GM18868 (cell line): ENCODE measurements around the gene HDAC9.

Source experiments
- ATAC-seq: cut with Tn5 transposase; IDR thresholded peaks from one replicate; pipeline ENCODE4 v1.9.1; 2021; ENCODE audit warnings: mild to moderate bottlenecking, moderate library complexity; ENCODE audit not compliant: unreplicated experiment

The HDAC9 gene

DNA sequence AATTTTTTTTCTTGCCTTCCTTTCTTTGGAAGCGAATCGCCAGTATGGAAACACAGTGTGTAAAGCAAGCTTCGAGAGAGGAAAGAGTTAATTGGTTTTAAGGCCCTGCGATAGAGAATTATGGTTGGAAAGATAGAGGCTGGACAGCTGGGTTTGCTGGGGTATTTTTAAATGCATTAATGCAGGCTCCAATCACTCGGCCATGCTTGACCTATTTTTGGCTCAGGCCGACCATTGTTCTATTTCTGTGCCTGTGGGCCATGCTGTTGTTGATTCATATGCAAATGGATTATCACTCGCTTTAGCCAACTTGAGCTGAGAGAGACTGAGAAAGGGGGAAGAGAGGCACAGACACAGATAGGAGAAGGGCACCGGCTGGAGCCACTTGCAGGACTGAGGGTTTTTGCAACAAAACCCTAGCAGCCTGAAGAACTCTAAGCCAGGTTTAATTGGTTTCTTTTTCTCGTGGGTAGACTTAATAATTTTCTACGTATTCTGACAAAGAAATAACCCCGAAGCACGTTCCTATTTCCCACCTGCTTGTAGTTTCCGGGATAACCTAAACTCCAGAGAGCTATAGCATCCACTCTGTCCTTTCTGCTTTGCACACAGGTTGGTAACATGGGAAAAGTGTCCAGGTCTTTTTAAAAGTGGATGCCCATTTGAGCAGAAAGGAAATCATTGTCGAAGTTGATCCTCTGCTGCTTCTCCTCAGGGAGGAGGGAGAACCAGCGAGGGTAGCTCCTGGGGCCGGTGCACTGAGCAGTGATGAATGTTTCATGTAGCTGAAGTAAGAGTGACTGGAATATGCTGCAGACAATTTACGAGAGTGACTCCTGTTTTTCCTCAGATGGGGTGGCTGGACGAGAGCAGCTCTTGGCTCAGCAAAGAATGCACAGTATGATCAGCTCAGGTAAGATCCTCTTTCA lies at the start of gene HDAC9:
TSS of gene HDAC9 (plus strand) at position 338 of the 929 bp plus-strand sequence. CDS start at position 892, 554 bp downstream.
- peak; percentile 83 for ATAC-seq

DNA sequence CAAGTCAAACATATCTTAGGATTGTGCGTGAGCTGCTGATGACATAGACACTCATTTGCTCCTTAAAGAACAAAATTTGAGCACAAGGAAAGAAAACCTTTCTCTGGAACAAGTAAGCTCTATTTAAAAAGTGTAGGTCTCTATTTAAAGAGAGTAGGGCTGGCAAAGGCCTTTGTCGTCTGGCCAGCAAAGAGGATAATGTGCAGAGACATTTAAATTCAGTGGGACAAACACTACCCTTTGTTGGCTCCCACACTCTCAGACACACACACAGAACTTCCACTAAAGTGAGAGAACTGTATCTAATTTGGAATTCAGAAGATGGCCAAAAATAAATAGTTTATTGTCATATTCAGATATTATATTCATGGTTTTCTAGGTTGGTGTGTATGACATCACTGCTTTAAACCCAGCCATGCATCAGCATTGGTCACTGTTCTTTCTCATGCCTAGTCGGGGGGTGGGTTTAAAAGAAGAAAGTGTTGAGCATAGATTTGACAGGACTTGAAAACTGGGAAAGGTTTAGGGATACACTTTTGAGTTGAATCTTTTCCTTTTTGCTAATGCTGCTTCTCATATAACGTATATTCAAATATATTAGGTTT lies 49.5 kb upstream of the HDAC9 start:
- ATAC-seq = no peak

DNA sequence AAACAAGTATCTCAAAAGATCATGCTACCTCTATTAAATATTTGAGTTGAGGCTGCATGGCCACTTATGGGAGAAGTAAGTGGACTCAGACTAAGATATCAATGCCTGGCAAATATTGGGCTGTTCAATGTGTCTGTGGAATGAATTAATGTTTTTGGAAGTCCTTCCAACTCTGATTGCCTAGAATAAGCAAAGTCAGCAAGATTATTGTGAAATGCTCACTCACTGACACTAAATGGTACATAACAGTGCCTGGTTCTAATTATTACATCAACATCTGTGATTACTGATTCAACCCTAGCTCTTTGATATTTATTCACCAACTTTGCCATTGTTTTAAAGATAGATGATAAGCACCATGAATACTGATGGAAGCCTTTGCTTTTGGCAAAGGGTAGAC lies 45.5 kb upstream of the HDAC9 start:
- no peak for ATAC-seq

DNA sequence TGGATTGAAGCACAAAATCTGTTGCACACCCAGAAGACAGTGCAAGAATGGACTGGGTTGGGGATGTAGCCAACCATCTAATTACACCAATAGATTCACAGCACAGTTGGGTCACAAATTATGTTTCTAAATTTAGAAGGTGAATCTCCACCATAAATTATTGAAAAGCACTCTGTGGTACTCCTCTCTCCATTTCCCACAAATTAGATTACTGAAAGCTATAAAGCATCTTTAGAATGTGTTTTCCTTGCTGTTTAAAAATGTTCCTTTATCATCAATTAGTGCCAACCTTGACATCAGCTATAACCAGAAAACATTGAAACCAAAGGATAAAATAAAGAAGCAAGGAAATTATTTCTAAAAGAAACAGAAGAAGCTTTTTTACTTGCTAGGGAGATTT lies 39.9 kb upstream of the HDAC9 start:
- ATAC-seq = no peak

DNA sequence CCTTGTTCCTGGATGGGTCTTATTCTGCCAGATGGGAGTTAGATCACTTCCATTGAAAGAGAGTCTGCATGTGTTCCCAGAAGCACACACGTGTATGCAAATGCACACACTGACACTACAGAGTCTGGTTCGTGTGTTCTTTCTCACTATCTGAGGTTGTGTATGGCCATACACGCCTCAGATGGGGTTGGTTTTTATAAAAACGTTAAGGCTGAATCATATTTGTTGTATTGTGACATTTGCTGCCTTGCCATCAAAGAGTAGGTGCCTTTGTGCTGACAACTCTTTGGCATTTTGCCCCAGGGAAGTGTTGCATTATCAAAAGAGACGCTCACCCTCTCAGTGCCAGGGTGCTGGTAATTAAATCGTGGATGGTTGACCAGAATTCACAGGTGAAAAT lies 37.7 kb upstream of the HDAC9 start:
- no peak for ATAC-seq

DNA sequence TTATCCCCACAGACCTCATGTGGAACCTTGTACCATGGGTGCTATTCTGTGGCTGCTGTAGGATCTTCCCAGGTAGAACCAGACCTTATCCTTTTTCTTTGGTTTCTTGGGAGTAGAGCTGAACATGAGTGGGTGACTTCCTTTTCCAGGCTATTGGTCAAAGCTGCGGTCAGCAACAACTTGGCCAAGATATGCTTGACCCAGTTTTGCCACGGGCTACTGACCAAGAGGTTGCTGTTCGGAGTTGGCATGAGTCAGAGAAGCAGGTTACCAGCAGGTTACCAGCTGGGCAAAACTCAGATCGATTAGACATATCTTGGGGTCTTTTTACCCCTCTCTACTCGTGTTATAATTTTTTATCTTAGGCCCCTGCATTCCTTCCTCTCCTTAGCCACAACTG lies 36.7 kb upstream of the HDAC9 start:
- ATAC-seq = no peak

DNA sequence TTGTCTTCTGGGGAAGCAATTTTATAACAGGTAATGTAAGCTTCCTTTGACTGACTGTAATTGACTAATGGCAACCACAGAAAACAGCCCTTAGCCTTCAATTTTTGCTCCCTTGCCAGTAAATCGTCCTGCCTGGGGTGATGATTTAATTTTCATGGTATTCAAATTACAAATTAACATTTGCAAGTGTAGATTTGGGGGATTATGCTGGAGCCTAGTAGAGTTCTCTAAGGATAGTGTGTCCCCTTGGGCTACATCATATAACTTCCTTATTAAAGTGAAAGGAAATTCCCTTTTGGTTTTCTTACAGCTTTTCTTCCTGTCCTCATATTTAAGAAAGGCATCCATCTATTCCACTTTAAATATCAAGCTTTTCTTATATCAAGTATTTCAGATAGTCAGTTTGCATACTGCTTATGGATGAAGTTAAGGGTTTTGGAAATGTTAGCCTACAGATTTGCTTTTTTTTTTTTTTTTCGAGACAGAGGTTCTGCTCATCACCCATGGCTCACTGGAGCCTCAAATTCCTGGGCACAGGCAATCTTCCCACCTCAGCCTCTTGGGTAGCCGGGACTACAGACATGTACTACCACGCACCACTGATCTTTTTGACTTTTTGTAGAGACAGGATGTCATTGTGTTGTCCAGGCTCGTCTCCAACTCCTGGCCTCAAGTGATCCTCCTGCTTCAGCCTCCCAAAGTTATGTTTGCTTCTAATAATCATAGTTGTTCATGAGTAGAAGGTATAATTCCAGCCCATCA lies 35.9 kb upstream of the HDAC9 start:
- no peak for ATAC-seq

DNA sequence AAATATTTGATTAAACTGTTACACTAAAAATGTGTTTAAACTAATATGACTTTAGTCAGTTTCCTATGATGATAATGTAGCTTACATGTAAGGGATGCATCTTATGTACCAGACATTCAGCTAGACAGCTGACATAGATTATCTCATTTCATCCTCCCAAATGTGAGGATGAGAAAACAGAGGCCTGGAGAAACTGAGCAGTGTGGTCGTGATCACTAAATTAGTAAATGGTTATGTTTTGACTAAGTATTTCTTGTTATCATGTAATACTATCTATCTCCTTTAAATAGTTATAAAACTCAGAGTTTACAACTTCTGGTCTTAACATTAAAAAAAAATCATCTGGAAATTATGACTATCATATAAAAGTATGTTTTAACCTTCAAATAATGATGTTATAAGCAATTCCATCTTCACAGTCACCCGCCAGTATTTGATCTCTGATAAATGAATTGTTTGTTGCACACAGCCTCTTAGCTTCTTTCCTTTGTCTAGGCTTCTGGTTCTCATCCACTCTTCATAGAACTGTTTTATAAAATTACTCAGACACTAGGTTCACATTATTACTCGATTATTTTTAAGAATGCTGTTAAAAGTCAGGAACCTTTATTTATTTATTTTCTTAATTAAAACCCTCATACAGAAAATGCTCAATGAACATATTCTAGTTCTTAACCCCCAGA lies 33.6 kb upstream of the HDAC9 start:
- ATAC-seq = peak; percentile 65

DNA sequence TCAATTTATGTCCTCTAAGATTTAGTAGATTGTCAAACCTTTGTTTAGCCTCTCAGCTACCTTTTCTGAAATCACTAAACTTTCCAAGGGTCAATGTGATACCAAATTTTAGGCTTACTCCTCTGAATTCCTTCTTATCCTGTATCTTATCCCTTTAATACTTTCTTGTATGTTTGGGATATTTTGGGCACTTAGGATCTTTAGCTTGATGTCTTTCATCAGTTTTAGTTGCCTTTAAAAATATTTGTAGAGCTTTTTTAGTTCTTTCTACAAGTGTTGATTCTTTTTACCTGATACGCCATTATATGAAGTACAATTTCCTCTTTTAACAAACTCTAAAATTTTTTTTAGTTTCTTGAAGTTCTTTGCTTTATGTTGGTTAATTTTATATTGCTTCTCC lies 30.7 kb upstream of the HDAC9 start:
- no peak for ATAC-seq

DNA sequence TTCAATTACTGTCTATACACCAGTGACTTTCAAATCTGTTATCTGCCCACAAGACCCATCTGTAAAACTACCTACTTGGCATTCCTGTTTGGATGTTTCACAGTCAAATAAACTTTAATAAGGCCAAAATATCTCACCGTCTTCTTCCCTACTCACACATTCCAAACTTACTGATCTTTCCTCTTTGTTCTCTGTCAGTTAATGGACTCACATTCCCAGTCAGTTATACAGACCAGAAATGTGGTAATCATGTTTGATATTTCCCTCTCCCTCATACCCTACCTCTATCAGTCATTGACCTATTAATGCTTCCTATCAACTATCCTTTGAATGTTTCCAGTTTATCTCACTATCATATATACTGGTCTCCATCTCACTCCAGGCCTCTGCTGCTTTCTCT lies 28.5 kb upstream of the HDAC9 start:
- no peak for ATAC-seq

DNA sequence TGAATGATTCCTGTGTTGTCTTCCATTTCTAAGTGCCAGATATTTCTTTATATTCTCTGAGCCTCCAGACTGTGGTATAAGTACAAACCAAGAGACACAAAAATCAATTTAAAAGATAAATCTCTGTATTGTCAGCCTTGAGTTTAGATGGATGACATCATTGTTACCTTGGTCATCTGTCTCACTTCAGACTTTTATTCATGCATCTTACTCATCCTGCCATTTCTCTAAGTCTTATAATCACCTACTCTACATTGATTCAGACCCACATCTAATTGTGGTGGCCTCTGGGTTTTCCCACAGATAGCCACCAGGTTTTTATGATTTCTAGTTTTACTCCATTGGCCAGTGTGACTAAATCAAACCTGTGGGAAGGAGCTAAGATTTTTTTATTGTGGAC lies 26.8 kb upstream of the HDAC9 start:
- peak; percentile 51 for ATAC-seq

DNA sequence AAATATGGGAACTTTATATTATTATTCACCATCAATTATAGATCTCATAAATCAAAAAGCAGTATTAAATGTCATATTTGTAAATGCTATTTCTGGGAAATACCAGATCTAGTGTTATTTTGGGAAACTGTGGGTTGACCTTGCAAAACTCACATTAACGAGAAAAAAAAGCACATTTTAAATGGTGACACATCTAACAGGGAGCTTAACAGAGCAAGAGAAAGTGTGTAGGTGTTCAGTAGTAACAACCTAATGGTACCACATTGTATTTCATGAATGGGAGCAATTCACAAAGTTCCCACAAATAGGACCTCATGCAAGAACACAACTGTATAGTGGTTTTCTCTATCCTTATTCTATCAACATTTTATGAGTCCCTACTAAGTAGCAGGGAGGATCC lies 26.2 kb upstream of the HDAC9 start:
- no peak for ATAC-seq

DNA sequence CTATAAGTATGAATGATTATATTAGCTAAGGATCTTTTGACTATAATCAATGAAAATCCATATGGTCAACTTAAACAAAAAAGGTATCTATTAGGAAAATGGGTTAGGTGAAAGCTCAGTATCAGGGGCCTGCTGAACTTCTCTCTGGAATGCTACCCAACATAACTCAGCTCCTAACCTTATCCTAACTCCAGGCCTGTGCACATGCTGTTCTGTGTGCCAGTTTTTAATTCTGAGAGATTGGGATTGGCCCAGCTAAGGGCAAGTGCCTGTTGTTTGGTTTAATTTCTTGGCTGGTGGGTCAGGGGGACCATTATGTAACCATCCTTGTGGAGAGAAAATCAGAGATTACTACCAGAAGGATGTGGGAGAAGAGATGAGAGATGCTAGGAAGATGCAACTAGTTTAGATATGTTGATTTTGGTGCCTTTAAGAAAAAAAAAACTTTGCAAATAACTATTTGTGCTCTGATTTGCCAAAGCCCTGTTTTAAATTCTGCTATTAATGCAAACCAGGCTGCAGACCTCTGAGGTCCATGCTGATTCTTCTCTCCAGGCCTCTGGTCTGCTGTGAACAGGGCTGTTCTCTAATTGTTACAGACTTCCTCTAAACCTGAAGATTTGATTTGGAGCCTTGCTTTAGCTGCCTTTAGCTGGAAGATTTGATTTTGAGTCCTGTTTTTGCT lies 23.9 kb upstream of the HDAC9 start:
- ATAC-seq = no peak

DNA sequence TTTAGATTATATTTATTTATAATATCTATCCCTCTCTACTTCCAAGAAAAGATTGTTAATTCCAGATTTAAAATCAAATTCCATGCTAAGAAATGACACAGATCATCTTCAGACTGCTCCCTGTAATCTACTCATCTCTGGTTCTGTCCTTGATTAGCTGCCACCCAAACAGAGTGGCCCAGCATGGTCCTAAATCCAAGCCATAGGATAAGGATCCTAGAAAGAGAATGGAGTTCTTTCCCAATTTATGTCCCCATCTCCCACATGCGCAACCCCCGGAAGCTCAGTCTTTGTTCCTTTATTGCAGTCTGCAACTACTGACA lies 23.4 kb upstream of the HDAC9 start:
- ATAC-seq = no peak

DNA sequence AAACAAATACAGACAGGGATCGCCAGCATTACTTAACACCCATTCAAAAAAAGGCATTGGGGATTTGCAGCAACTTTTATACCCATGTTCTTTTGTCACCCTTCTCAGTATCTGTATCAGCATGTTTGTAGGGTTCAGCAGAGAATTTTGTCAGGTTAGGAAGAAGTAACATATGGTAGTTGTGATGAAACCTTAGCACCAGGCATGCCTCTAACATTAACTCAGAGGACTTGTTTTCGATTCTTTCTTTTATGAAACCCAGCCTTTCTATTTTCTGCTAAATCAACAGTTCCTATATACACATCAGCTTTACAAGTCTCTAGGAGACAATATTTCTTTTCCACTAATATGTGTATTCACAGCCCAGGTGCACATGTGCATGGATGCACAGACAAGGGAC lies 22.4 kb upstream of the HDAC9 start:
- no peak for ATAC-seq

DNA sequence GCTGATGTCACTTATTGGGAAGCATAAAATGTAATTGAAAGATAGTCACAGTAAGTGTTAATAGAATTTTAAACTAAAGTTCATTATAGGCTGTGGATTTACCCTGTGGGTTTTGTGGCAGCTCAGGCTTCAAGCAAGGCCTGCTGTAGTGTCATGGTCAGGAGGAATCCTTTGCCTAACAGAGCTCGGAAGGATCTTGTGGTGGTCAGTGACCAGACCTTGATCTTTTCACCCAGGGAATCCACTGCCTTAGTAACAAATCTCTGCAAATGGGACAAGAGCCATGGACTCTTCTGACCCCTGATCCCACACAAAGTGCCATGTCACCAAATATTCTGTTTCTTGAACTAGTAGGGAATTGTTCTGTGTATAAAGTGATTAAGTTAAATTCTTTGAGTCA lies 20.6 kb upstream of the HDAC9 start:
- ATAC-seq = no peak

DNA sequence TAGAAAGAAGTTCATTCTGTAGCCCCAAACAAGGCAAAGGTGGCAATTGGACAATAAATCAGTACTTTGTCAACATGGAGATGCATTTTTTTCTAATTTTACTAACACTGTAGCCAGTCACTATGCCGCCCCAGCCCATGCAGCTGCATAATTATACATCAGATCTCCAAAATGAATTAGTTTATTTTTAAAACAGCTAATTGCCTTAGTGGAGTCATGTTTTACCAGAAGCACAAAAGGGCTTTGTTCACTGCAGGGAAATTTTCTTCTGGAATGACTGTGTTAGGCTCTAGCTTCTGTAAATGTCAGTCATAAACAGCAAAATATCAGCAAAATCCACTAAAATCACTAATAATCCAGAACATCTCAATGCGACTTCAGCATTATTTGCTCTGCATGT lies 20.1 kb upstream of the HDAC9 start:
- ATAC-seq = no peak

DNA sequence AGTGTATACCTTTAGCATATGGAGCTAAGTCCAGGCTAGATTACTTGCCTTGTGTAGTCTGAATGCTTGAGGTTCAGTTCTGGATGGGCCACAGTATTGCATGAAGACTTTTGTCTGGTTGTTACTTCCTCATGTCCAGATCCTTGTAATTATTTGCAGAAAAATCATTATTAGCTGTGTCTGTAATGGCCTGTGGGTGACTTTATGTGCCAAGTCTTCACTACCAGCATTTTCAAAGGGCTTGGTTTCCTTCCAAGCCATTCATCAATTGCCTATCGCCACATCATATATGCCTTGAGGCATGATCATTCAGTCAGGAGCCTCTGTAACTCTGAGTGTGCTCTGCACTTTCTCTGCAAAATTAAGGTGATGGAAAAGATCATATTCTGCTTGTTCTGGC lies 13.8 kb upstream of the HDAC9 start:
- ATAC-seq = no peak

DNA sequence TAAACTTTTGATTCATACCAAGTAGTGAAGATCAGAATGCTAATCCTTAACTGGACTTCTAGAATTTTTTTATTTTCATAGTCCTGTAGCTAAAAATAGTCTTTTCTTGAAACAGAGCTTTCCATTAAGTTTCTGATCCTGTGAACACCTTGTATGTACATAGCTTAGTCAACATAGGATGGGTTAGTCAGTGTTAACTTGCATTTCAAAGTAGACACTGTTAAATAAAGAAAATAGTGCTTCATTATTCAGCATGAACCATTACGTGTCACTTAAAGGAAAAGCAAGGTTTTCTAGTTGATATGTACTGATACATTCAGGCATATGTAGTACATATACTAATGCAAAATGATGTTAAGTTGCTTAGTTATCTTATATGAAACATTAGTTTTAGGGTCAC lies 7.5 kb upstream of the HDAC9 start:
- no peak for ATAC-seq

DNA sequence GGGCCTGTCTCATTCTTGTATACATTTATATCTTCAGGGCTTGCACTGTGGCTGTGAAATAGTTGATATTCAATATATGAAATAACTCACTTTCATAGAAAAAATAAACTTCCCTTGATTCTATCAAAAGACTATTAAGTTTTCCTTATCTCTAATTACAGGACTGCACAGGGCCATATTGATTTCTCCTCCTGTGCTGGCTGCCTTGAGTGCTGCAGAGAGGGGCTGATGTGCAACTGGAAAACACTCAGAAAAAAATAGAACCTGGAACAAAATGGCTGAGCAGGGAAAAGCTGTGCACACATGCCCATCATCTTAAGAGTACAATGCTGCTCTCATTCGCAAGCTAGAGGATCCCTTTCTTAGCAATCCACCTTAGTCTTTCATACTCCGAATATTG lies 5.9 kb upstream of the HDAC9 start:
- no peak for ATAC-seq

DNA sequence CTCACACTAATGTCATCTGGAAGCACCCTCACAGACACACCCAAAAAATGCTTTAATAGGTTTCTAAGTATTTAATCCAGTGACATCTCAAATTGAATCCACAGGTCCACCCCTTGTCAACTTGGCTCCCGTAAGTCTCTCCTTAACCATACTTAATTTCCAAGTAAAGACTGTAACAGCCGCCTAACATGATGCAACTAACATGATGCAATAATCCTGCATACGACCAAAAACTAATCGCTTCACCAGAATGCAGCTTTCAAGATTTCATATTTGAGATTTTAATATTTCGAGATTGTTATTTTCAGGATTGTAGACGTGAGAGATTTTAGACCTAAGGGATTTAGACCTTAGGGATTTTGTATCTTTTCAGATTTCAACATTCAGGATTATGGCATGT lies 3.7 kb upstream of the HDAC9 start:
- no peak for ATAC-seq
